IMR-90 (cell line): Measurements from ENCODE around the gene PYROXD2. TPM values are rescaled to one million over a fixed set of nuclear protein-coding genes. Genes with fewer than 3 reads are reported as not detected.

Experiments
- ATAC-seq: fragments of 200-7000 bp; cut with Tn5 transposase; 2 replicates; pipeline ENCODE4 v1.9.1; 2020; ENCODE audit warnings: low read depth, mild to moderate bottlenecking, moderate library complexity
- BruUV-seq: library from RNA; stranded (reverse); fragments of 400-500 nt; replicated peaks from 2 replicates; lab custom pipeline; 2021; lab: Mats Ljungman, UMichigan
- CTCF ChIA-PET: fragments of 300-600 bp; formaldehyde crosslinking; extraction: SDS; loops from one replicate; lab custom pipeline; 2021; ENCODE audit warnings: antibody characterized with exemption; lab: Yijun Ruan, JAX
- POLR2A ChIA-PET: fragments of 300-600 bp; sonication (Branson Sonifier 250); formaldehyde crosslinking; loops from one replicate; lab custom pipeline; 2022; ENCODE audit warnings: antibody characterized with exemption; ENCODE audit not compliant: unreplicated experiment; lab: Charles Lee
- DNase-seq: peaks from one replicate; pipeline ENCODE4 v3.0.0; 2013
- H2AFZ ChIP-seq: replicated peaks from 2 replicates; pipeline ENCODE3; 2013; ENCODE audit warnings: low read length, mild to moderate bottlenecking; ENCODE audit not compliant: poor library complexity
- H2AK5ac ChIP-seq: 2 replicates; pipeline ENCODE4 v1.6.1; 2013; ENCODE audit warnings: low read depth, low read length, inconsistent platforms
- H2AK9ac ChIP-seq: replicated peaks from 2 replicates; pipeline ENCODE3; 2013; ENCODE audit warnings: mild to moderate bottlenecking, low read depth, low read length, moderate library complexity; ENCODE audit not compliant: poor library complexity
- H2BK120ac ChIP-seq: 2 replicates; pipeline ENCODE4 v1.6.1; 2013; ENCODE audit warnings: low read depth, low read length, inconsistent platforms
- H2BK15ac ChIP-seq: 3 replicates; pipeline ENCODE4 v1.6.1; 2013; ENCODE audit warnings: low read depth, low read length, inconsistent platforms
- H2BK20ac ChIP-seq: 2 replicates; pipeline ENCODE4 v1.6.1; 2013; ENCODE audit warnings: low read depth, mild to moderate bottlenecking, inconsistent platforms, low read length, moderate library complexity
- H2BK5ac ChIP-seq: 2 replicates; pipeline ENCODE4 v1.6.1; 2013; ENCODE audit warnings: mild to moderate bottlenecking, low read depth, low read length, inconsistent platforms; ENCODE audit not compliant: poor library complexity, severe bottlenecking
- H3K14ac ChIP-seq: replicated peaks from 2 replicates; pipeline ENCODE4 v1.6.1; 2013; ENCODE audit warnings: low read depth, low read length, inconsistent platforms
- H3K18ac ChIP-seq: 2 replicates; pipeline ENCODE4 v1.6.1; 2013; ENCODE audit warnings: low read depth, low read length, control low read depth
- H3K23ac ChIP-seq: 2 replicates; pipeline ENCODE4 v1.6.1; 2013; ENCODE audit warnings: low read depth, low read length, inconsistent platforms
- H3K27ac ChIP-seq: 2 replicates; pipeline ENCODE4 v1.5.1; 2013; ENCODE audit warnings: mild to moderate bottlenecking, control low read depth, low read length; ENCODE audit not compliant: insufficient read depth
- H3K27me3 ChIP-seq: 2 replicates; pipeline ENCODE4 v1.6.1; 2013; ENCODE audit warnings: low read length; ENCODE audit not compliant: control insufficient read depth, insufficient read depth
- H3K36me3 ChIP-seq: 2 replicates; pipeline ENCODE4 v1.6.1; 2013; ENCODE audit warnings: low read length, mixed read lengths; ENCODE audit not compliant: control insufficient read depth, insufficient read depth
- H3K4ac ChIP-seq: 2 replicates; pipeline ENCODE4 v1.6.1; 2013; ENCODE audit warnings: low read depth, low read length, inconsistent platforms
- H3K4me1 ChIP-seq: 2 replicates; pipeline ENCODE4 v1.6.1; 2013; ENCODE audit warnings: low read length, mixed read lengths; ENCODE audit not compliant: control insufficient read depth, insufficient read depth
- H3K4me2 ChIP-seq: 2 replicates; pipeline ENCODE4 v1.6.1; 2013; ENCODE audit warnings: low read depth, mild to moderate bottlenecking, control low read depth, low read length, moderate library complexity
- H3K4me3 ChIP-seq: 2 replicates; pipeline ENCODE4 v1.5.1; 2013; ENCODE audit warnings: low read depth, mild to moderate bottlenecking, control low read depth, low read length, moderate library complexity; ENCODE audit not compliant: insufficient read depth
- H3K56ac ChIP-seq: 2 replicates; pipeline ENCODE4 v1.6.1; 2013; ENCODE audit warnings: low read length, inconsistent platforms; ENCODE audit not compliant: insufficient read depth; ENCODE audit errors: extremely low read depth
- H3K79me1 ChIP-seq, 2 experiments: 2 replicates each; pipeline ENCODE4 v1.6.1; 2013; ENCODE audit warnings: low read length in 2 of 2, inconsistent platforms in 1 of 2, low read depth in 1 of 2
- H3K9ac ChIP-seq: 2 replicates; pipeline ENCODE4 v1.6.1; 2013; ENCODE audit warnings: low read depth, low read length, control low read depth
- H3K9me1 ChIP-seq: 2 replicates; pipeline ENCODE4 v1.6.1; 2013; ENCODE audit warnings: low read length, inconsistent platforms; ENCODE audit not compliant: insufficient read depth
- H3K9me3 ChIP-seq: 2 replicates; pipeline ENCODE4 v1.6.1; 2013; ENCODE audit warnings: low read length; ENCODE audit not compliant: control insufficient read depth, insufficient read depth
- H4K20me1 ChIP-seq: 2 replicates; pipeline ENCODE4 v1.6.1; 2013; ENCODE audit warnings: low read length, inconsistent platforms; ENCODE audit not compliant: insufficient read depth
- H4K5ac ChIP-seq: 2 replicates; pipeline ENCODE4 v1.6.1; 2013; ENCODE audit warnings: mild to moderate bottlenecking, low read depth, low read length, control low read depth
- H4K8ac ChIP-seq, 2 experiments: 2 replicates each; pipeline ENCODE4 v1.6.1; 2013; ENCODE audit warnings: low read depth in 2 of 2, low read length in 2 of 2, control low read depth in 1 of 2, inconsistent platforms in 1 of 2
- H4K91ac ChIP-seq: 2 replicates; pipeline ENCODE4 v1.6.1; 2013; ENCODE audit warnings: low read depth, low read length, inconsistent platforms; ENCODE audit not compliant: insufficient read depth
- BHLHE40 ChIP-seq: fragments of 150-350 bp; IDR thresholded peaks from 2 replicates; pipeline ENCODE4 v1.6.1; 2016; ENCODE audit warnings: mild to moderate bottlenecking, low read depth, low read length
- CEBPB ChIP-seq: IDR thresholded peaks from 2 replicates; pipeline ENCODE4 v1.6.1; 2012; ENCODE audit warnings: low read depth, low read length, improper control_type of control experiment
- FOS ChIP-seq: fragments of 150-350 bp; IDR thresholded peaks from 2 replicates; pipeline ENCODE4 v1.6.1; 2016; ENCODE audit warnings: low read depth, low read length
- MAFK ChIP-seq: IDR thresholded peaks from 2 replicates; pipeline ENCODE4 v1.6.1; 2012; ENCODE audit warnings: low read depth, low read length, improper control_type of control experiment
- MAZ ChIP-seq: IDR thresholded peaks from 2 replicates; pipeline ENCODE4 v1.6.1; 2012; ENCODE audit warnings: low read depth, mild to moderate bottlenecking, low read length, improper control_type of control experiment, moderate library complexity, borderline replicate concordance
- NFE2L2 ChIP-seq: fragments of 150-350 bp; IDR thresholded peaks from 2 replicates; pipeline ENCODE4 v1.6.1; 2016; ENCODE audit warnings: low read depth, mild to moderate bottlenecking, low read length
- RAD21 ChIP-seq: IDR thresholded peaks from 2 replicates; pipeline ENCODE4 v1.6.1; 2012; ENCODE audit warnings: low read length, improper control_type of control experiment
- RCOR1 ChIP-seq: IDR thresholded peaks from 2 replicates; pipeline ENCODE4 v1.6.1; 2012; ENCODE audit warnings: mild to moderate bottlenecking, low read length, improper control_type of control experiment; ENCODE audit not compliant: insufficient replicate concordance
- SMC3 ChIP-seq: fragments of 150-350 bp; IDR thresholded peaks from 2 replicates; pipeline ENCODE4 v1.6.1; 2016; ENCODE audit warnings: low read depth, mild to moderate bottlenecking, antibody characterized with exemption, low read length, moderate library complexity
- WGBS, 2 experiments: methylation state at CpG; one replicate each; pipeline versions ENCODE4 v1.1.5 to v1.1.7; 2013; ENCODE audit warnings: missing lambda C conversion rate in 2 of 2; ENCODE audit not compliant: insufficient read length in 1 of 2; ENCODE audit errors: extremely low coverage in 2 of 2; 5-methylcytosine and 5-hydroxymethylcytosine counted together
- dilution Hi-C: fragments of 300-500 bp; cut with HindIII; formaldehyde crosslinking; loops from one replicate; pipeline ENCODE4 v1.14.3; 2018; ENCODE audit warnings: low sequenced_read_pairs; ENCODE audit not compliant: unreplicated experiment
- in situ Hi-C: fragments of 300-500 bp; cut with MboI; formaldehyde crosslinking; loops from 3 replicates; pipeline ENCODE4 v1.14.3; 2019; ENCODE audit warnings: low sequenced_read_pairs, inconsistent platforms, mixed read lengths
- intact Hi-C: fragments of 100-400 bp; cut with micrococcal nuclease; formaldehyde crosslinking; loops from 2 replicates; pipeline ENCODE4 v1.10.0; 2022
- polyA plus RNA-seq, 3 experiments: library from polyadenylated mRNA; depleted of rRNA; stranded (reverse); fragments of >200 nt; gene quantifications; 2 replicates each; pipeline ENCODE4 v1.2.3, GENCODE V29; 2012; ENCODE audit warnings: low replicate concordance in 1 of 3
- total RNA-seq: library from RNA; depleted of rRNA; stranded (reverse); fragments of >200 nt; gene quantifications from 2 replicates; pipeline ENCODE4 v1.2.3, GENCODE V29; 2012
- TF ChIP-seq, protein P1 (sequence below): fragments of 150-350 bp; IDR thresholded peaks from 2 replicates; pipeline ENCODE4 v1.6.1; 2016; ENCODE audit warnings: low read depth, mild to moderate bottlenecking, low read length, moderate library complexity, borderline replicate concordance
- TF ChIP-seq, protein P2 (sequence below): conservative IDR thresholded peaks from 2 replicates; pipeline ENCODE4 v1.5.1; 2012; ENCODE audit warnings: mild to moderate bottlenecking, low read depth, low read length, improper control_type of control experiment

The PYROXD2 gene
- total and polyA plus RNA-seq, 2 of the 4 experiments (the other 2 are of a cell fraction), result 6.5 to 16.3 TPM

DNA sequence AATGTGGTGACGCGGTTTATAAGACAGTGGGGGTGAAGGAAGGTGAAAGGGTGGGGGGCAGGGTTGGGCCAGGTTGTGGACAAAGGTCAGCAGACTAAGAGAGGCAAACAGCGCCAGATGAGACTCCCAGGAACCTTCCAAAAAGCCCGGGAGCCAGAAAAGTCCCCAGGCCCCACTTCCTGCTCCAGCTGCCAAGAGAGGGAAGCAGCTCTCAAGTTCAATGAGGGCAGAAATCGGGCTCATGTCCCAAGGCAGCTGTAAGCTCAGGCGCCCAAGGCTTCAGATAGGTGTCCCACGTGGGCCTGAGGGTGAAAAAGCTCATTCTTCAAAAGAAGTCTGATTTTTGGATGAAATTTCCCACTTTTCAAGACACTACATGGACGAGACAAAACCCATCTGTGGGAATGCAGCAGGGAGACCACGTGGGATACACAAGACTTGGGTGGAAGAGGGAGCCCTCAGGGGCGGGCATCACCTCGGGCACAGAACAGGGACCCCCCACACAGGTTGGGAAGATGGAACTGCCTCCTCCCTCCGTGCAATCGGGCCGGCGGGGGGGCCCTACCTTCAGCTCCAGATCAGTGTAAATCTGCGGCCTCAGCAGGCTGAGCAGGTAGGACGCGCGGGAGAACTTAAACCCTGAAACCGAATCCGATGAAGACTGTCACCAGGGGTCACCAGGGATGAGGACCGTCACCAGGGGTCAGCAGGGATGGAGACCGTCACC lies 7.8 kb downstream of the PYROXD2 start:
- peaks cover 8% of the 10 kb centered on the region; the same call in 1 of the 2 replicates for H4K20me1 ChIP-seq
- H4K91ac ChIP-seq, result no peak overlapping the region
- peaks cover 7 to 41% of the 10 kb centered on the region in 2 experiments; a peak in 2 of 4 replicates for H3K79me1 ChIP-seq
- no peak overlapping the region for H3K23ac ChIP-seq
- no peak overlapping the region for H3K9ac ChIP-seq
- ATAC-seq (no peak), DNase-seq (no peak)
- peaks cover 33% of the 10 kb centered on the region for H3K4me1 ChIP-seq
- BruUV-seq, result no TSS peak
- peaks cover 33% of the 10 kb centered on the region for H3K9me1 ChIP-seq
- in situ Hi-C loops, result no loop called here
- no peak overlapping the region for H2BK15ac ChIP-seq
- no peak overlapping the region for H2BK5ac ChIP-seq
- H3K56ac ChIP-seq, result no peak overlapping the region
- no peak overlapping the region for H3K4me2 ChIP-seq
- no peaks in the 10 kb centered on the region for H3K27me3 ChIP-seq
- H3K36me3 ChIP-seq, result peaks cover 5% of the 10 kb centered on the region; the same call in 1 of the 2 replicates
- no peak overlapping the region for H2AK9ac ChIP-seq
- ChIA-PET POLR2A (no interaction called here), CTCF (no interaction called here)
- WGBS, 2 experiments, result 90% methylated on average over 10 of the region's 23 CpGs; no CpG with 5 or more reads in 1 of the 2 experiments
- H2AK5ac ChIP-seq, result no peak overlapping the region
- no peaks in the 10 kb centered on the region for H3K9me3 ChIP-seq
- H2BK20ac ChIP-seq, result no peak overlapping the region
- intact Hi-C loops, result no loop called here
- H4K8ac ChIP-seq, result no peak overlapping the region
- no peak overlapping the region for H3K18ac ChIP-seq
- H2BK120ac ChIP-seq, result no peak overlapping the region
- H3K14ac ChIP-seq, result no peak overlapping the region
- no peak overlapping the region for H2AFZ ChIP-seq
- dilution Hi-C loops, result no loop called here
- H4K5ac ChIP-seq, result no peak overlapping the region
- no peak overlapping the region for H3K4ac ChIP-seq
- no peak overlapping the region for H3K4me3 ChIP-seq
- TF ChIP-seq MAZ (no peak), RCOR1 (no peak), NFE2L2 (no peak), MAFK (no peak), SMC3 (no peak), FOS (no peak), CEBPB (no peak), BHLHE40 (no peak), RAD21 (no peak)
- TF ChIP-seq, protein P1, sequence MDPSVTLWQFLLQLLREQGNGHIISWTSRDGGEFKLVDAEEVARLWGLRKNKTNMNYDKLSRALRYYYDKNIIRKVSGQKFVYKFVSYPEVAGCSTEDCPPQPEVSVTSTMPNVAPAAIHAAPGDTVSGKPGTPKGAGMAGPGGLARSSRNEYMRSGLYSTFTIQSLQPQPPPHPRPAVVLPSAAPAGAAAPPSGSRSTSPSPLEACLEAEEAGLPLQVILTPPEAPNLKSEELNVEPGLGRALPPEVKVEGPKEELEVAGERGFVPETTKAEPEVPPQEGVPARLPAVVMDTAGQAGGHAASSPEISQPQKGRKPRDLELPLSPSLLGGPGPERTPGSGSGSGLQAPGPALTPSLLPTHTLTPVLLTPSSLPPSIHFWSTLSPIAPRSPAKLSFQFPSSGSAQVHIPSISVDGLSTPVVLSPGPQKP, result no peak
- TF ChIP-seq, protein P2, sequence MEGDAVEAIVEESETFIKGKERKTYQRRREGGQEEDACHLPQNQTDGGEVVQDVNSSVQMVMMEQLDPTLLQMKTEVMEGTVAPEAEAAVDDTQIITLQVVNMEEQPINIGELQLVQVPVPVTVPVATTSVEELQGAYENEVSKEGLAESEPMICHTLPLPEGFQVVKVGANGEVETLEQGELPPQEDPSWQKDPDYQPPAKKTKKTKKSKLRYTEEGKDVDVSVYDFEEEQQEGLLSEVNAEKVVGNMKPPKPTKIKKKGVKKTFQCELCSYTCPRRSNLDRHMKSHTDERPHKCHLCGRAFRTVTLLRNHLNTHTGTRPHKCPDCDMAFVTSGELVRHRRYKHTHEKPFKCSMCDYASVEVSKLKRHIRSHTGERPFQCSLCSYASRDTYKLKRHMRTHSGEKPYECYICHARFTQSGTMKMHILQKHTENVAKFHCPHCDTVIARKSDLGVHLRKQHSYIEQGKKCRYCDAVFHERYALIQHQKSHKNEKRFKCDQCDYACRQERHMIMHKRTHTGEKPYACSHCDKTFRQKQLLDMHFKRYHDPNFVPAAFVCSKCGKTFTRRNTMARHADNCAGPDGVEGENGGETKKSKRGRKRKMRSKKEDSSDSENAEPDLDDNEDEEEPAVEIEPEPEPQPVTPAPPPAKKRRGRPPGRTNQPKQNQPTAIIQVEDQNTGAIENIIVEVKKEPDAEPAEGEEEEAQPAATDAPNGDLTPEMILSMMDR, result no peak
- no peak overlapping the region for H3K27ac ChIP-seq
